Esophagus muscularis mucosa (tissue), 4 donors: ENCODE results near the gene GLG1.

Experiments used
- CTCF ChIP-seq, 3 experiments: fragments of 200-600 bp in 2 of 3; fragments of 450-650 bp in 1 of 3; sonication (generic) in 2 of 3; IDR thresholded peaks; one replicate each; pipeline ENCODE4 v1.5.1; 2017 to 2019; ENCODE audit warnings: antibody characterized with exemption in 3 of 3, mild to moderate bottlenecking in 2 of 3, moderate library complexity in 1 of 3
- EP300 ChIP-seq: sonication (generic); formaldehyde crosslinking; IDR thresholded peaks from one replicate; pipeline ENCODE4 v1.6.1; 2017; ENCODE audit warnings: antibody characterized with exemption
- POLR2A ChIP-seq: fragments of 450-650 bp; IDR thresholded peaks from one replicate; pipeline ENCODE4 v1.6.1; 2017; ENCODE audit warnings: antibody characterized with exemption, moderate library complexity, mild to moderate bottlenecking, low read depth
- POLR2AphosphoS5 ChIP-seq, 2 donors: sonication (generic); formaldehyde crosslinking; IDR thresholded peaks; one replicate each; pipeline ENCODE4 v1.6.1; 2017; ENCODE audit warnings: antibody characterized with exemption in 2 of 2

GRCh38 chr16:74460542-74460941, 146.4 kb downstream of the GLG1 start:
- no peak for TF ChIP-seq CTCF (IDR thresholded peaks at IDR 0.05)
- no peak for TF ChIP-seq EP300
- no peak for TF ChIP-seq POLR2A
- TF ChIP-seq POLR2AphosphoS5 (IDR thresholded peaks at IDR 0.05) = no peak
